Osteoblast (primary cell): ENCODE data around the gene SYNJ2. TPM values are rescaled to one million over a fixed set of nuclear protein-coding genes. Genes with fewer than 3 reads are reported as not detected.
"Not testable (repeated sequence)": the region's sequence is repeated elsewhere in the genome, so short reads cannot be mapped to it uniquely, and the experiment has no call there.

Experiments
- DNase-seq: peaks from one replicate; pipeline ENCODE4 v3.0.0; 2011; ENCODE audit warnings: low spot score, mixed read lengths; ENCODE audit not compliant: insufficient read length; ENCODE audit errors: missing footprints
- H2AFZ ChIP-seq: 2 replicates; pipeline ENCODE4 v1.6.0; 2011; ENCODE audit warnings: mild to moderate bottlenecking, low read length
- H3K27ac ChIP-seq: 2 replicates; pipeline ENCODE4 v1.5.1; 2011; ENCODE audit warnings: mild to moderate bottlenecking, low read depth, low read length, moderate library complexity
- H3K27me3 ChIP-seq: 2 replicates; pipeline ENCODE4 v1.6.0; 2012; ENCODE audit warnings: mild to moderate bottlenecking, control low read depth, inconsistent platforms, low read length, moderate library complexity; ENCODE audit not compliant: insufficient read depth
- H3K36me3 ChIP-seq: 2 replicates; pipeline ENCODE4 v1.5.1; 2011; ENCODE audit warnings: mild to moderate bottlenecking, low read length, control low read depth, moderate library complexity; ENCODE audit not compliant: insufficient read depth
- H3K4me1 ChIP-seq: 2 replicates; pipeline ENCODE4 v1.5.1; 2011; ENCODE audit warnings: mild to moderate bottlenecking, low read length, control low read depth, moderate library complexity; ENCODE audit not compliant: insufficient read depth
- H3K4me2 ChIP-seq: 2 replicates; pipeline ENCODE4 v1.6.0; 2011; ENCODE audit warnings: mild to moderate bottlenecking, low read length; ENCODE audit not compliant: insufficient read depth
- H3K4me3 ChIP-seq: fragments of 200-600 bp; sonication (generic); 3 replicates; pipeline ENCODE4 v1.5.1; 2012; ENCODE audit warnings: mild to moderate bottlenecking, low read length, inconsistent platforms; ENCODE audit not compliant: insufficient read depth
- H3K79me2 ChIP-seq: 2 replicates; pipeline ENCODE4 v1.6.0; 2012; ENCODE audit warnings: mild to moderate bottlenecking, low read length, control low read depth, inconsistent platforms; ENCODE audit not compliant: insufficient read depth
- H3K9me3 ChIP-seq: 2 replicates; pipeline ENCODE4 v1.5.1; 2011; ENCODE audit warnings: low read depth, low read length, control low read depth
- H4K20me1 ChIP-seq: 2 replicates; pipeline ENCODE4 v1.6.0; 2012; ENCODE audit warnings: mild to moderate bottlenecking, low read length, control low read depth; ENCODE audit not compliant: insufficient read depth
- total RNA-seq: library from RNA; depleted of rRNA; stranded (reverse); fragments of >200 nt; gene quantifications from 2 replicates; pipeline ENCODE4 v1.2.3, GENCODE V29; 2012
- TF ChIP-seq, protein P1 (sequence below): IDR thresholded peaks from 2 replicates; pipeline ENCODE4 v1.5.1; 2011; ENCODE audit warnings: mild to moderate bottlenecking, low read depth, low read length, moderate library complexity; ENCODE audit errors: extremely low read depth

Gene SYNJ2
- total RNA-seq, 1 donor = 94.8 TPM

DNA sequence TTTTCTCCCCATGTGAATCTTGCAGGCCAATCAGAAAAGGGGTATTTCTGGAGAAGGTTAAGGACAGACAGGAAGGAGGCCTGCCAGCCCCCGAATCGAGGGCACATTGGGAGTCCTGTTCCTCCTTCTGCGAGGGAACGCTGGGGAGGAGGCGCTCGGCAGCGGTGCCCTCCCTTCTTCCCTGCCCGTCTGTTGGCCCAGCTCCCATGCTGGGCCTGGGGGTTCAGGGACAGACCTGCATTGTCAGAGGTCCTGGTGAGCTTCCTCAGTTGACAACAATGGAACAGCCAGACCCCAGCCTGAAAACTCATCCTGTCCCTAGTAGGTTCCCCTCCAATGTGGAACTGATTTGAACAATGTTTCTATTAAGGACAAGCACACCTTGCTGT, 15.1 kb upstream of the SYNJ2 start:
- Histone ChIP-seq H3K9me3 (no peaks in the 10 kb centered on the region), H3K4me1 (peaks cover 36% of the 10 kb centered on the region), H3K36me3 (no peaks in the 10 kb centered on the region), H3K27me3 (no peaks in the 10 kb centered on the region), H3K27ac (no peak overlapping the region), H2AFZ (no peak overlapping the region), H3K4me2 (no peak overlapping the region), H4K20me1 (no peaks in the 10 kb centered on the region), H3K4me3 (no peak overlapping the region), H3K79me2 (no peaks in the 10 kb centered on the region)
- no peak for DNase-seq
- TF ChIP-seq, protein P1, sequence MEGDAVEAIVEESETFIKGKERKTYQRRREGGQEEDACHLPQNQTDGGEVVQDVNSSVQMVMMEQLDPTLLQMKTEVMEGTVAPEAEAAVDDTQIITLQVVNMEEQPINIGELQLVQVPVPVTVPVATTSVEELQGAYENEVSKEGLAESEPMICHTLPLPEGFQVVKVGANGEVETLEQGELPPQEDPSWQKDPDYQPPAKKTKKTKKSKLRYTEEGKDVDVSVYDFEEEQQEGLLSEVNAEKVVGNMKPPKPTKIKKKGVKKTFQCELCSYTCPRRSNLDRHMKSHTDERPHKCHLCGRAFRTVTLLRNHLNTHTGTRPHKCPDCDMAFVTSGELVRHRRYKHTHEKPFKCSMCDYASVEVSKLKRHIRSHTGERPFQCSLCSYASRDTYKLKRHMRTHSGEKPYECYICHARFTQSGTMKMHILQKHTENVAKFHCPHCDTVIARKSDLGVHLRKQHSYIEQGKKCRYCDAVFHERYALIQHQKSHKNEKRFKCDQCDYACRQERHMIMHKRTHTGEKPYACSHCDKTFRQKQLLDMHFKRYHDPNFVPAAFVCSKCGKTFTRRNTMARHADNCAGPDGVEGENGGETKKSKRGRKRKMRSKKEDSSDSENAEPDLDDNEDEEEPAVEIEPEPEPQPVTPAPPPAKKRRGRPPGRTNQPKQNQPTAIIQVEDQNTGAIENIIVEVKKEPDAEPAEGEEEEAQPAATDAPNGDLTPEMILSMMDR = no peak

DNA sequence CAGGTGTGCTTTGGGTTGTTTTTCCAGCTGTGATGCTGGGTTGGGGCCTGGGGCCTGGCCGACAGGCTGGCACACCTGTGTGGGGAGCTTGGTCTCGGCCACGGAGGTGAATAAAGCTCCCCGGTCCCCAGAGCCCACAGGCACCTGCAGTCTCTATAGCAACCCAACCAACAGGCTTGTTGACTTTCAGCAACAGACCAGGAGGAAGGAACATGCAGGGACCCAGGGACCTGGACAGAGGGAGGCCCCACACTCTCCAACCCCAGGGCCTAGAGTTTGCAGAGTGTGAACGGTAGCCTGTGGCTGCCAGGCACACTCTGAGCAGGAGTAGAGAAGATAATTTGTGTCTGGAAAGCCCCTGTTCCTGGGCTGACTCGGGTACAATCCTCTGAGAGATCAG, 14.6 kb upstream of the SYNJ2 start:
- TF ChIP-seq, protein P1 = no peak
- Histone ChIP-seq H3K36me3 (no peaks in the 10 kb centered on the region), H3K4me2 (no peak overlapping the region), H3K27ac (no peak overlapping the region), H3K9me3 (no peaks in the 10 kb centered on the region), H3K4me1 (peaks cover 31% of the 10 kb centered on the region), H3K4me3 (no peak overlapping the region), H4K20me1 (no peaks in the 10 kb centered on the region), H3K79me2 (no peaks in the 10 kb centered on the region), H3K27me3 (no peaks in the 10 kb centered on the region), H2AFZ (no peak overlapping the region)
- DNase-seq = no peak

DNA sequence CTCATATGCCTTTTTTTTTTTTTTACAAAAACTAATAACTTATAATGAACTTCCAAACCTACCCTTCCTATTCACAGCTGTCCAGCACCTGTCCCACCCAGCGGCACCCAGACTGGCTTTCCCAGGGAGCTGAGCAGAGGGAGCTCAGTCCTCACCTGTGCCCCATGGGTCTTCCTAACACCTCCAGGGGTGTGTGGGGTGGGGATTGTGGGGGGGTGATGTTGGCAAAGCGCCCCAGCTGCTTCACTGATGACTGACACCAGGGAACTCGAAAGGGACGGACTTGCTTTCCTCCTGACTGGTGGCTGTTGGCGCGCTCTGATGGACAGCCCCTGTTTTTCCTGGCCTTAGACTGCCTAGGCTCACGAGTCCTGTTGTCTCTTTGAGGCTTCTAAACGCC, 14.2 kb upstream of the SYNJ2 start:
- TF ChIP-seq, protein P1 = no peak
- H3K4me2 ChIP-seq = no peak overlapping the region
- no peak for DNase-seq
- no peaks in the 10 kb centered on the region for H4K20me1 ChIP-seq
- no peak overlapping the region for H2AFZ ChIP-seq
- H3K4me1 ChIP-seq = peaks cover 28% of the 10 kb centered on the region
- H3K27me3 ChIP-seq = no peaks in the 10 kb centered on the region
- no peaks in the 10 kb centered on the region for H3K36me3 ChIP-seq
- no peak overlapping the region for H3K4me3 ChIP-seq
- no peaks in the 10 kb centered on the region for H3K9me3 ChIP-seq
- no peaks in the 10 kb centered on the region for H3K79me2 ChIP-seq
- no peak overlapping the region for H3K27ac ChIP-seq

DNA sequence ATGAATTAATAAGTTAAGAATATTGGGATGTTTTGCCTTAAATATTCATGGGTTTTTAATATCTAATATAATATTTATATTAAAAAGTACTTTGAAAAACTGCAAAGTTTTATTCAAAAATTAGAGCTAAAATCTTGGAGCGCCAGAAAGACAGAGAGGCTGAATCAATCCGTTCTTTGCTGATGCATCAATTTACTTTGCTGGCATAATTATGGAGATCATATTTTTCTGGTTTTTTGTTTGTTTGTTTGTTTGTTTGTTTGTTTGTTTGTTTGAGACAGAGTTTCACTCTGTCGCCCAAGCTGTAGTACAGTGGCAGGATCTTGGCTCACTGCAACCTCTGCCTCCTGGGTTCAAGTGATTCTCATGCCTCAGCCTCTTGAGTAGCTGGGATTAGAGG, 9.5 kb upstream of the SYNJ2 start:
- H3K79me2 ChIP-seq = not testable (repeated sequence)

More for the DNA sequence above, 9.5 kb upstream of the SYNJ2 start:
- H3K36me3 ChIP-seq, DNase-seq, H2AFZ ChIP-seq, H3K4me3 ChIP-seq, H4K20me1 ChIP-seq, H3K4me2 ChIP-seq, H3K27me3 ChIP-seq, H3K9me3 ChIP-seq, H3K27ac ChIP-seq: not testable (repeated sequence)
- peaks cover 17% of the 10 kb centered on the region for H3K4me1 ChIP-seq
